Stimulated activated CD8-positive, alpha-beta memory T cell treated with anti-CD3 and anti-CD28 coated beads, Interleukin-12 subunit alpha, Interleukin-12 subunit beta, amount 100 ng/mL, for 1 hour (primary cell): ENCODE data around the gene KLHDC3.
A peak's percentile ranks its signal among the peaks of the same experiment; 100 is the strongest.

Experiments used
- DNase-seq: peaks from one replicate; pipeline ENCODE4 v3.0.0-alpha.2; 2020; ENCODE audit warnings: low read depth

The KLHDC3 gene

GRCh38 chr6:43013843-43014433, at the start of gene KLHDC3, which contains the start of gene MEA1:
TSS of gene KLHDC3 (plus strand) at chr6:43014249. CDS start at chr6:43017193, 2,944 bp downstream.
TSS of gene MEA1 (minus strand) at chr6:43013946. CDS start at chr6:43013813, 133 bp downstream.
- peak; percentile 97 for DNase-seq

DNA sequence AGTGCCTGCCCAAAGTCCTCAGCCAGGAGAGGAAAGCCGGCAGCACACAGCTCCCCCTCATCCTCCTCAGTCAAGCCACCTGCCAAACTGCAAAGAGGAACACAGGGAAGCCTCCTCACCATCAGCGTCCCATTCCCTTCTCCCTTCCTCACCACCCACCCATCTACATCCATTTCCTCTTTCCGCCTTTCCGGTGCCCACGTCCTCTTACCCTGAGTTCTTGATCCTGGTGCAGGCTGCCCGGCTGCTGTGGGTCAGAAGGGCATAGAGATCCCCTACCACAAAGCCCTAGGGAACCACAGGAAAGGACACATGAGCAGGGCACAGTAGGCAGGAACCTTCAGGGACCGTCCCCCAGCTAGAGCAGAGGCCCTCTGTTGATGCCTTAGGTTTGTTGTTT, 47.5 kb upstream of the KLHDC3 start:
- no peak for DNase-seq

DNA sequence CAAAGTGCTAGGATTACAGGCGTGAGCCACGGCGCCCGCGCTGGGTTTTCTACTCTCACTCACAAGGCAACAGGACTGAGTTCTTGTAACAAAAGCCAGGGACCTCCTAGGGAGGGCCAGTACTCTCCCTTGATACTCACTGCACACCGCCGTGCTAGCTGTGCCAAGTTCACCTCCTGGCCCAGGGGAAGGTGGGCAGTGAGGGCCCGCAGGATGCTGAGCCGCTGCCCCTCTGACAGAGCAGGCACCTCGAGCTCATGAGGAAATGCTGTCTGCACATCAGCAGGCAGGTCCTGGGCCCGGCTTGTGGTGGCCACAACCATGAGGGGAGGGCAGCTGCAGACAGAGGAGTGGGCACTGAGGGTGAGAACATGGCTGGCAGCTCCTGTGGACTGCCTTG, 46.8 kb upstream of the KLHDC3 start:
- DNase-seq, result no peak

DNA sequence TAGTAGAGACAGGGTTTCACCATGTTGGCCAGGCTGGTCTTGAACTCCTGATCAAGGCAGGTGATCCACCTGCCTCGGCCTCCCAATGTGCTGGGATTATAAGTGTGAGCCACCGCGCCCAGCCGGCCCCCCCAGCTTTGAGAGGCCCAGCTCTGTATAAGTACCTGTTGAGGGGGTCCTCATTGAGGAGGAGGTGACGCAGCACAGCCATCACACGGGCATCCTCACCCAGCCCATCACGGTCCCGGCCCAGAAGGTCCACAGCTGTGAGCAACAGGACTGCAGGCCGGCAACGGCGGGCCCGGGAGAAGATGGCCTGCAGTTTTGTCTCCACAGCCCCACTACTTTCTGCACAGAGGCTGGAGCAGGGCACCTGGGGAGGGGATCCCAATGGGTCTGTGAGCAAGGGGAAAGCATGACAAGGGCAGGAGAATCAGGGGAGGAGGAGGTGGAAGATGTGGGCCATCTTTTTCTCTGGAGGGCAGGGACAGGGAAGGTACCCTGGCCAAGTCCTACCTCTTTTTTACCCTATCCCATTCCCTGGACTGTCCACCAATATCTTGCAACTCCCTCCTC, 45.8 kb upstream of the KLHDC3 start:
- DNase-seq, result no peak

GRCh38 chr6:42968783-42969182, 45.3 kb upstream of the KLHDC3 start:
- no peak for DNase-seq

- no peak for DNase-seq
Observed at GRCh38 chr6:42969431-42969830, 44.6 kb upstream of the KLHDC3 start.

- DNase-seq, result no peak
Observed at GRCh38 chr6:42969934-42970333, 44.1 kb upstream of the KLHDC3 start.

DNA sequence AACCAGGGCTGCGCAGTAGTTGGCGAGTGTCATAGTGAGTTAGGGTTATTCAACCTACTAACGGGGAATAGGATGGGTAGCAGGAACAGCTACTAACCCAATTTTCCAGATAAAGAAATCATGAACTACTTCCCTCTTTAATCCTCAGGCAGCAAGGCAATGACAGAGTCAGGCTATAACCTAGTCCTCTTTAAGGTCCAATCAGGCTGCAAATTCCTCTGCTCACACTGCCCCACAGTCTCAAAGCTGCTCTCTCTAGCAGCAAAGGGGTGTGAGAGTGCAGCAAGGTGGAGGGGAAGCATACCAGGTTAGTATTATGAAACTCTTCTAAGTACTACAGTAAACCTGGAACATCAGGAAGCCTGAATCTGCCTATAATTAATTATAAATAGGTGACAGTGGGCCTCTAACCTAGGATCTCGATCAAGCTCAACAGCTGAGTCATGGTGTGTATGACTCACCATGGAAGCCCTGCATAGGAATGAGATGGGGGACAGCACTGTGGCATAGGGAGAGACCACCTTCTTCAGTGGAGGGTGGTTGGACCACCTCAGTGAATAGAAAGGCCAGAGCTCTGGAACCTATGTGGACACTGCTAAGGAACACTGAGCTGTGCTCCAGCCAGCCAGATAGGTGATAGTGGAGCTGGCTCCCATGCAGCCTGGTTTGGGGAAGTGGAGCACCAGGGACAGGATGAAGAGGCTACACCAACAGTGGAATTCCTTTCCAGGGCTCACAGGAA, 43.0 kb upstream of the KLHDC3 start:
- no peak for DNase-seq

- DNase-seq, result no peak
Observed at GRCh38 chr6:42971746-42972327, 42.2 kb upstream of the KLHDC3 start.

- no peak for DNase-seq
Observed at GRCh38 chr6:42973926-42974325, 40.1 kb upstream of the KLHDC3 start.

DNA sequence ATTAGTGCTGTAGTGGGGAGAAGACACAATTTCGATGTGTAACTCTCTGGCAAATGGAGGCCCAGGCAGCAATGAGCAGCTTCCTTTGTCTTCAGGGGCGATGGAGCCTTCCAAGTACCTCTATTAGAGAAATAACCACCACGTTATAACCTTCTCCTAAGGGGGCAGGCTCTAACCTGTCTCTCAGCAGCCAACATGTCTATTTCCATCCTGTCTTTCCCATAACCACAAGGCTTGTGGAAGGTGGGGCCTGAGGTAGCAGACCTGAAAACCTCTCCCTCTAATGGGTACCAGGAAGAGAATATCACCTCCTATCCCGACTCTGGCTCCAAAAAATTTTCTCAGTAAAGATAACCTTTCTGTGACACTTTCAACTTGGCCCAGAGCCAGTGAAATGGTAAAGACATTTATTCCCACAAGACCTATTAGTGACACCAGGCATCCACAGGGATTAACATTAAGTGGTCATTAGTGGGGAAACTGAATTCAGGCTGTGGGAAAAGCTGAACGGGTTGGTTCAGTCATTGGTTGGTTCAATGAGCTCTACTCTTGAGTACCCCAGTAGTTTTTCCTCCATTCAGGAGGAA, 39.0 kb upstream of the KLHDC3 start:
- DNase-seq, result no peak

DNA sequence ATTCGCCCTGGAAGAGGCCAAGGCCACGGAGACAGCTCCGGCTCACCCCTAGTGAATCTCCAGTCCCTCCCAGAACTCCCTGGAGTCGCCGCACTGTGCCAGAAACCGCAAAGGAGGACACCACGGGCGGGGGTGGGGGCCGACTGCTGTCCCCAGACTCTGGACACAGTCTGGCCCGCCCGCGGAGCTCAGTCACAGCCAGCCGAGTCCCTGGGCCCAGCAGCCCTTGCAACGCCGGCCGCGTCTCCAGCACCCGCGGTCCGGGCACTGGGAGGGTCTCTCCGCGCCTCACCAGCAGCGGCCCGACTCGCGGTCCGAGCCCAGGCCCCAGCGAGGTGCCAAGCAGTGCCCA, 35.6 kb upstream of the KLHDC3 start:
- DNase-seq, result no peak

GRCh38 chr6:42978839-42979522, 35.1 kb upstream of the KLHDC3 start, which contains the start of gene PEX6:
TSS of gene PEX6 (minus strand) at chr6:42979181. CDS start at chr6:42979150, 31 bp downstream.
- peak; percentile 85 for DNase-seq

- DNase-seq, result no peak
Observed at GRCh38 chr6:42979523-42980177, 34.4 kb upstream of the KLHDC3 start.

DNA sequence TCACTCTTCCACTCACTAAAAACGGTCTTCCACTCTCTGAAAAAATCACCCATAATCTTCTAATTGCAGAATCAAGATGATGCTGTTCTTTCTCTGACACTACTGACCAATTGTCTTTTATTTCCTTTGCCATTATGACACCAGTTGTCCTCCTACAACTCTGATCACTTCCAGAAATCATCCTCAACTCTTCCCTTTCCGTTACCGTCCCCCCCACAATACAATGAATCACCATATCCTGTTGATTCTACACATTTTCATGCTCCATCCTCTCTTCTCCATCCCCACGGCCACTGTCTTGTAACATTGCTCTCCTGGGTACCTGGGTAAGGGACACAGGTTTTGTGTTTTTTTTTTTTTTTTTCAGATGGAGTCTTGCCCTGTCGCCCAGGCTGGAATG, 32.2 kb upstream of the KLHDC3 start:
- no peak for DNase-seq

- peak; percentile 95 for DNase-seq
Observed at GRCh38 chr6:42984001-42984923, 29.8 kb upstream of the KLHDC3 start, which contains the start of gene PPP2R5D. TSS of gene PPP2R5D (plus strand) at chr6:42984570. CDS start at chr6:42984678, 108 bp downstream.

- DNase-seq, result no peak
Observed at GRCh38 chr6:42984924-42985475, 29.0 kb upstream of the KLHDC3 start.

DNA sequence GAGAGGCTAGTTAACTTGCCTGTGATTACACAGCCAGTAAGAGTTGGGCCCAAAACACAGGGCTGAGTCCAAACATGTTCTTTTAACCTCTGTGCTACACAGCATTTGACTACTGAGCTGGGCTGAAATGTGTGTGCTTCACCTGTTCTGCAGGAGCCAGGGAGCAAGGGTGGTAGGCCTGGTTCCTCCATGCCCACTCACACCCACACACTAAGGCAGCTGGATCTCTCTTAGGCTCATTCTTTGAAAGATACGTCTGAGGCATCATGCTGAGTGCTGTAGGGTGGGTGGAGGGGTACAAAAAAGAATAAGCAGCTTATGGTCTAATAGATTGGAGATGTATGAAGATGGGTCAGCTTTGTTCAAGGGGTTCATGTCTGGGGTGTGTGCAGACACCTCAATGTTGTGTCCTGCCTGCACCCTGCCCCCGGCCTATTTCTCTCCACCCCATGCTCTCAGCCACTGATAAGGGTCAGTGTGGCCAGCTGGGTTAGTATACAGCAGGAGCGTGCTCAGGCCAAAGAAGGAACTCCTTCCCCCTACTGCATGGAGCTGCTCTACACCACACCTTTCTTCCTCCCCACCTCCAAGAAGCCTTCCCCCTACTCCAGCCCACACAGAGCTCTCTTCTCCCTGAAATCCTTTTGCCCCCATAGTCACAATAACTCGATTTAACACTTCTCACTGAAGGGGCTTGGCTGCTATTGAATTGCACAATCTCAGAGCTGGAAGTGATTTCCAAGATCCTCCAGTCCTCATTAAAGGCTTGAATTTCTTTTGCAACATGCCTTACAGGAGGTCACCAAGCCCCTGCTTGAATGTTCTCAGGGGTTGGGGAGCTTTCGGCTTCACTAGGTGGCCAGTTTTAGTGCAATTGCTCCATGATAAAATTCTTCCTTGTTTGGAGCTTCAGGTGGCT, 26.3 kb upstream of the KLHDC3 start:
- DNase-seq, result no peak

GRCh38 chr6:42988486-42989020, 25.5 kb upstream of the KLHDC3 start:
- DNase-seq, result no peak
